Prostate gland (tissue), 2 donors: Measurements from ENCODE around the gene CHRNA4.

Source experiments
- CTCF ChIP-seq, 4 experiments: fragments of 200-600 bp in 2 of 4; fragments of 450-650 bp in 2 of 4; sonication (generic) in 2 of 4; IDR thresholded peaks; 1 replicate in 3 of 4; 2 replicates in 1 of 4; pipeline ENCODE4 v1.5.1; 2016 to 2019; ENCODE audit warnings: antibody characterized with exemption in 4 of 4, mild to moderate bottlenecking in 2 of 4, moderate library complexity in 2 of 4
- POLR2A ChIP-seq: fragments of 450-650 bp; IDR thresholded peaks from one replicate; pipeline ENCODE4 v1.6.1; 2016; ENCODE audit warnings: antibody characterized with exemption, mild to moderate bottlenecking

- TF ChIP-seq CTCF (IDR thresholded peaks at IDR 0.05): no peak
- no peak for TF ChIP-seq POLR2A
Observed at GRCh38 chr20:63401384-63402110, 40.4 kb upstream of the CHRNA4 start.
